Neural progenitor cell (in vitro differentiated cells): ENCODE data around the gene COL25A1.

Source experiments
- EZH2 ChIP-seq: fragments of 200-600 bp; sonication (generic); IDR thresholded peaks from 2 replicates; pipeline ENCODE4 v1.6.1; 2017; ENCODE audit warnings: antibody characterized with exemption, mild to moderate bottlenecking, moderate library complexity
- EZH2phosphoT487 ChIP-seq: fragments of 200-600 bp; sonication (generic); IDR thresholded peaks from 2 replicates; pipeline ENCODE4 v1.6.1; 2017; ENCODE audit warnings: antibody characterized with exemption
- TF ChIP-seq, protein P1 (sequence below): fragments of 200-600 bp; sonication (generic); IDR thresholded peaks from 2 replicates; pipeline ENCODE4 v1.5.1; 2017; ENCODE audit warnings: antibody characterized with exemption, mild to moderate bottlenecking

DNA sequence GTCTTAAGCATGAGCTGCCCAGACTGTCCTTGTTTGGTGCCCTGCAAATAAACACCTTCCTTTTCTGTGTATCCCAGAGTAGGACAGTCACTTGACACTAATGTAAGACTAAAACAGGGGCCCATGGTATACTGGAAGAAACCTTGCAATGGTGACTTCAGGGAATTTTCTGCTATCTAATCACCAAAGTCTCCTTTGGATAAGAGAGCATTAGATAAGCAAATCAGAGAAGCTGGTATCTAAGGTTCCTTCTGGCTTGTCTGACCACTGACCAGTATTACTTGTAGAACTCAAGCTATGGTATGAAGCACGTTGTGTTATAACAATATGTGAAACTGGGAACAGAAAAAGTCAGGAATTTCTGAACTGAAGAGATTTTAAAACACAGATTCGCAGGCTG, 173.9 kb downstream of the COL25A1 start:
- TF ChIP-seq, protein P1, sequence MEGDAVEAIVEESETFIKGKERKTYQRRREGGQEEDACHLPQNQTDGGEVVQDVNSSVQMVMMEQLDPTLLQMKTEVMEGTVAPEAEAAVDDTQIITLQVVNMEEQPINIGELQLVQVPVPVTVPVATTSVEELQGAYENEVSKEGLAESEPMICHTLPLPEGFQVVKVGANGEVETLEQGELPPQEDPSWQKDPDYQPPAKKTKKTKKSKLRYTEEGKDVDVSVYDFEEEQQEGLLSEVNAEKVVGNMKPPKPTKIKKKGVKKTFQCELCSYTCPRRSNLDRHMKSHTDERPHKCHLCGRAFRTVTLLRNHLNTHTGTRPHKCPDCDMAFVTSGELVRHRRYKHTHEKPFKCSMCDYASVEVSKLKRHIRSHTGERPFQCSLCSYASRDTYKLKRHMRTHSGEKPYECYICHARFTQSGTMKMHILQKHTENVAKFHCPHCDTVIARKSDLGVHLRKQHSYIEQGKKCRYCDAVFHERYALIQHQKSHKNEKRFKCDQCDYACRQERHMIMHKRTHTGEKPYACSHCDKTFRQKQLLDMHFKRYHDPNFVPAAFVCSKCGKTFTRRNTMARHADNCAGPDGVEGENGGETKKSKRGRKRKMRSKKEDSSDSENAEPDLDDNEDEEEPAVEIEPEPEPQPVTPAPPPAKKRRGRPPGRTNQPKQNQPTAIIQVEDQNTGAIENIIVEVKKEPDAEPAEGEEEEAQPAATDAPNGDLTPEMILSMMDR = no peak
- no peak for TF ChIP-seq EZH2
- TF ChIP-seq EZH2phosphoT487 = no peak
